ENCODE results near the gene MAMLD1. TPM values are rescaled to one million over a fixed set of nuclear protein-coding genes. Genes with fewer than 3 reads are reported as not detected.

Gene MAMLD1
- total and polyA plus RNA-seq, 2 of the 8 experiments (the other 6 are each of a cell fraction or from before 2014, with no cell fraction given), result 0.09 to 0.26 TPM

GRCh38 chrX:150421816-150422215 is 58.7 kb downstream of the MAMLD1 start:
- H4K8ac ChIP-seq (ENCODE audit: extremely low read depth, insufficient read depth, low read length), result no peak overlapping the region
- H2BK20ac ChIP-seq (ENCODE audit: low read length), result no peak overlapping the region
- no peak overlapping the region for H3K23ac ChIP-seq (ENCODE audit: insufficient read length)
- H3K56ac ChIP-seq (replicated peaks; ENCODE audit: insufficient read length, low read depth, low read length), result no peak overlapping the region
- no peak overlapping the region for H3K4me3 ChIP-seq (ENCODE audit: extremely low read depth in 1 of 4, insufficient read depth in 2 of 4, low read depth in 3 of 4, low read length in 4 of 4)
- no peak for DNase-seq (ENCODE audit: low read depth in 1 of 2, low spot score in 2 of 2)
- no peak overlapping the region for H2AK5ac ChIP-seq (ENCODE audit: low read depth, low read length)
- H3K27ac ChIP-seq (ENCODE audit: low read depth, low read length), result no peak overlapping the region
- no peak overlapping the region for H2BK5ac ChIP-seq (ENCODE audit: low read depth, low read length)
- no peak overlapping the region for H4K91ac ChIP-seq (replicated peaks; ENCODE audit: insufficient read length, low read length)
- WGBS, 2 experiments (ENCODE audit: extremely low coverage in 1 of 2, insufficient coverage in 1 of 2, insufficient read length in 1 of 2, insufficient replicate concordance in 2 of 2, low coverage in 1 of 2, low lambda C conversion rate in 2 of 2, missing lambda C conversion rate in 1 of 2), result 67% methylated on average over 5 of the region's 8 CpGs; no CpG with 5 or more reads in 1 of the 2 experiments
- no peak for FAIRE-seq
- H2BK120ac ChIP-seq (replicated peaks; ENCODE audit: low read depth, low read length), result no peak overlapping the region
- TF ChIP-seq KDM5A (IDR thresholded peaks at IDR 0.05; ENCODE audit: low read length) (no peak), BRCA1 (IDR thresholded peaks at IDR 0.05; ENCODE audit: low read depth, low read length) (no peak), FOSL1 (IDR thresholded peaks at IDR 0.05; ENCODE audit: insufficient read depth, low read depth, low read length) (no peak), EP300 (IDR thresholded peaks at IDR 0.05; ENCODE audit: borderline replicate concordance in 1 of 2, low read depth in 2 of 2, low read length in 2 of 2) (no peak), USF2 (IDR thresholded peaks at IDR 0.05; ENCODE audit: low read length) (no peak), JUND (IDR thresholded peaks at IDR 0.05; ENCODE audit: low read length) (no peak), KDM4A (IDR thresholded peaks at IDR 0.05; ENCODE audit: low read depth, low read length, severe bottlenecking) (no peak), YY1 (IDR thresholded peaks at IDR 0.05; ENCODE audit: low read depth, low read length) (no peak), RNF2 (IDR thresholded peaks at IDR 0.05; ENCODE audit: borderline replicate concordance, low read depth, low read length, missing control alignments, poor library complexity, severe bottlenecking) (no peak), PHF8 (conservative IDR thresholded peaks at IDR 0.05; ENCODE audit: low read depth, low read length) (no peak)
- no peak overlapping the region for H3K9ac ChIP-seq (replicated peaks in 1 of 4; ENCODE audit: extremely low read depth in 1 of 4, low read depth in 3 of 4, low read length in 3 of 4)
- POLR2A ChIA-PET (ENCODE audit: partially characterized antibody), result interaction anchor here (1.6 kb wide), 1 partner anchor 10 kb away, joined by 5 read pairs; no protein-coding TSS in a partner anchor
- no peak overlapping the region for H3K18ac ChIP-seq (ENCODE audit: extremely low read depth, low read length)
- H3K9me3 ChIP-seq (ENCODE audit: insufficient read depth in 2 of 2, low read depth in 1 of 2, low read length in 1 of 2), result no peaks in the 10 kb centered on the region
- no peaks in the 10 kb centered on the region for H3K79me1 ChIP-seq (ENCODE audit: low read depth, low read length)
- no peak overlapping the region for H3K4me2 ChIP-seq (ENCODE audit: insufficient read depth in 1 of 2, low read depth in 2 of 2, low read length in 2 of 2)
- no peaks in the 10 kb centered on the region for H3K23me2 ChIP-seq (ENCODE audit: low read depth, low read length)
- no peak overlapping the region for H4K5ac ChIP-seq (ENCODE audit: insufficient read length, low read depth, low read length)
- H3K4ac ChIP-seq (replicated peaks; ENCODE audit: insufficient read length, low read depth, low read length), result no peak overlapping the region
- H4K20me1 ChIP-seq (replicated peaks in 1 of 2; ENCODE audit: control insufficient read depth in 1 of 2, insufficient read depth in 2 of 2, low read length in 2 of 2), result no peaks in the 10 kb centered on the region
- H2BK15ac ChIP-seq (ENCODE audit: low read length), result no peak overlapping the region
- H3K27me3 ChIP-seq (replicated peaks in 1 of 4; ENCODE audit: control insufficient read depth in 3 of 4, extremely low read depth in 1 of 4, insufficient read depth in 3 of 4, low read length in 3 of 4), result no peaks in the 10 kb centered on the region
- H2AFZ ChIP-seq (ENCODE audit: low read length), result no peak overlapping the region
- H3K36me3 ChIP-seq (ENCODE audit: control insufficient read depth in 2 of 4, insufficient read depth in 4 of 4, low read length in 3 of 4), result no peaks in the 10 kb centered on the region
- H3K4me1 ChIP-seq (replicated peaks in 1 of 4; ENCODE audit: control insufficient read depth in 3 of 4, insufficient read depth in 4 of 4, low read length in 3 of 4), result no peaks in the 10 kb centered on the region
- no peak overlapping the region for H2BK12ac ChIP-seq (ENCODE audit: low read depth, low read length)
- CTCF ChIA-PET (ENCODE audit: partially characterized antibody), result no interaction called here
- H3K79me2 ChIP-seq (ENCODE audit: control insufficient read depth in 1 of 2, insufficient read depth in 2 of 2, low read length in 2 of 2), result no peaks in the 10 kb centered on the region
- H3K14ac ChIP-seq (ENCODE audit: insufficient read length), result no peak overlapping the region
